Upper lobe of left lung (tissue), 6 donors: ENCODE data around the gene ABLIM3. TPM values are rescaled to one million over a fixed set of nuclear protein-coding genes. Genes with fewer than 3 reads are reported as not detected.

Source experiments
- ATAC-seq, 2 donors: fragments of 200-7000 bp; cut with Tn5 transposase; one replicate each; pipeline ENCODE4 v1.9.1; 2022; ENCODE audit warnings: mild to moderate bottlenecking in 2 of 2, moderate library complexity in 2 of 2; ENCODE audit not compliant: low FRiP score in 2 of 2
- DNase-seq, 2 donors: peaks; one replicate each; pipeline ENCODE4 v3.0.0-alpha.2; 2019 to 2020
- H3K27ac ChIP-seq, 4 donors: fragments of 200-600 bp; sonication (generic); one replicate each; pipeline ENCODE4 v1.5.1; 2016 to 2019
- H3K27me3 ChIP-seq, 4 donors: fragments of 200-600 bp; sonication (generic); one replicate each; pipeline ENCODE4 v1.5.1; 2017 to 2019
- H3K36me3 ChIP-seq, 4 donors: fragments of 200-600 bp; sonication (generic); one replicate each; pipeline ENCODE4 v1.5.1; 2016 to 2019
- H3K4me1 ChIP-seq, 4 donors: fragments of 200-600 bp; sonication (generic); one replicate each; pipeline ENCODE4 v1.5.1; 2018 to 2019
- H3K4me3 ChIP-seq, 4 donors: fragments of 200-600 bp; sonication (generic); one replicate each; pipeline ENCODE4 v1.5.1; 2017 to 2019; ENCODE audit warnings: mild to moderate bottlenecking in 2 of 4, moderate library complexity in 1 of 4
- H3K9me3 ChIP-seq, 4 donors: fragments of 200-600 bp; sonication (generic); one replicate each; pipeline ENCODE4 v1.5.1; 2018 to 2019
- CTCF ChIP-seq, 6 experiments: fragments of 450-650 bp in 4 of 6; fragments of 200-600 bp in 2 of 6; sonication (generic) in 2 of 6; IDR thresholded peaks; one replicate each; pipeline ENCODE4 v1.5.1; 2016 to 2019; ENCODE audit warnings: antibody characterized with exemption in 6 of 6
- EP300 ChIP-seq, 4 donors: sonication (generic); formaldehyde crosslinking; IDR thresholded peaks; one replicate each; pipeline ENCODE4 v1.5.1; 2017; ENCODE audit warnings: antibody characterized with exemption in 4 of 4, control low read depth in 2 of 4
- POLR2A ChIP-seq, 4 donors: fragments of 450-650 bp; IDR thresholded peaks; one replicate each; pipeline ENCODE4 v1.5.1; 2016 to 2017; ENCODE audit warnings: antibody characterized with exemption in 4 of 4, mild to moderate bottlenecking in 2 of 4
- POLR2AphosphoS5 ChIP-seq, 2 donors: sonication (generic); formaldehyde crosslinking; IDR thresholded peaks; one replicate each; pipeline ENCODE4 v1.5.1; 2017; ENCODE audit warnings: antibody characterized with exemption in 2 of 2
- WGBS, 2 donors: methylation state at CpG; one replicate each; pipeline ENCODE4 v1.1.5; 2017 to 2018; 5-methylcytosine and 5-hydroxymethylcytosine counted together
- total RNA-seq, 6 donors: library from RNA; depleted of rRNA in 4 of 6; stranded (reverse); fragments of >200 nt in 4 of 6; gene quantifications; one replicate each; pipeline versions ENCODE4 v1.1.0 to v1.2.1, GENCODE V29; 2016 to 2021
- donor health status: DM: no; HTN: no; CAD: no; lungs with moderate emphysema.
- donor health status: DM: no; HTN: yes; CAD: no; lungs with severe emphysema.

Gene ABLIM3
- total RNA-seq, 6 donors from 2014 or later = 7.2 to 38.0 (median 21.0) TPM

DNA sequence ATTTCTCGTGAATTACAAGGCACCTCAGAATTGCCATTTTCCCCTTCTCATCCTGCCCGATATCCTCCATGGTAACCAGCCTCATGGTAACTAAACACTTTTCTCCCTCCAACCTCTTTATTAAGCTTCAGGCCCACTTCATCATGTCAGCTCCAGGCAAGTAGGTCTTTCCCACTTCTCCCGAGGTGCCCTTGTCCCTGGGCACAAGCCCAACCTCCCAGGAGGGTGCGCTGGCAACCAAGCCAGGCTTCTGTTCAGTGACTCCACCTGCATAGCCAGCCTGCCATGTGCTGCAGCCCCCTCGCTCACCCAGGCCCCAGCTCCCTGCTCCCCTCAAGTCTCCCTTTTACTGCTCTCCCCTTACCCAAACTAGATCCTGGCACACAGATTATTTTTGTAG is 83.0 kb downstream of the ABLIM3 start:
- DNase-seq = peak in 1 of 2 donors; percentile 44
- 73 to 83% methylated on average over 5 of the region's 5 CpGs for WGBS, 2 donors
- no peak for TF ChIP-seq EP300 (IDR thresholded peaks at IDR 0.05)
- TF ChIP-seq CTCF (IDR thresholded peaks at IDR 0.05) = no peak
- no peak for TF ChIP-seq POLR2AphosphoS5 (IDR thresholded peaks at IDR 0.05)
- TF ChIP-seq POLR2A (IDR thresholded peaks at IDR 0.05) = no peak
- Histone ChIP-seq H3K4me3 (no peak overlapping the region), H3K9me3 (no peaks in the 10 kb centered on the region), H3K27ac (no peak overlapping the region), H3K27me3 (no peaks in the 10 kb centered on the region), H3K4me1 (peaks cover 23 to 44% (median 34%) of the 10 kb centered on the region in 4 donors), H3K36me3 (no peaks in the 10 kb centered on the region)
- ATAC-seq = no peak

DNA sequence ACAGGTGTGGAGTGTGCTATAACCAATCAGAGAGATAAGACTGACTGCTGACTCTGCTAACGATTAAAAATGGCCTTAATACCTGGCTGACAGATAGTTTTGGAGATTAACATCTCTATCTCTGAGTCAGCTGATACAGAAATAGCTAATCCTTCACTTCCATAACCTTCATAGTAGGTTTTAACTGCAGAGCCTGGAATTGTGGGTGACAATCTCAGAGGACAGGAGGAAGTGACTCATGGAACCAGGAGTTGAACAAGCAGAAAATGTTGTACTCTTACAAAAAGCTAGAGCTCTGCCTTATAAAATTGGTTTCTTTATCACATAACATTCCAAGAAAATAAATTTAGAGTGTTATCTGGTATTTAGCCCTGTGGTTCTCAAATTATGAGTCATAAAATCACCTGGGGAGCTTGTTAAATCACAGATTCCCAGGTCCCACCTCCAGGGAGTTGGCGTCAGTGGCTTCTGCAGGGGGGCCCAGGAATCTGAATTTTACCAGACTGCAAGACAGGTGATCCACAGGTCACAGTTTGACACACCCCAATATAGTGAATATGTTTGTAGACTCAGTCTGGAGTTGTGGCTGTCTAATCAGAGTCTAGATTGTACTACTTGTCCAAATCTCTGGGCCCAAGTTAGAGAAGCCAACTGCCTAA is 86.0 kb downstream of the ABLIM3 start:
- ATAC-seq (no peak), DNase-seq (no peak)
- Histone ChIP-seq H3K9me3 (no peaks in the 10 kb centered on the region), H3K36me3 (peaks cover 0 to 3% (median 0%) of the 10 kb centered on the region in 4 donors), H3K4me1 (peaks cover 15 to 33% (median 22%) of the 10 kb centered on the region in 4 donors), H3K4me3 (no peak overlapping the region), H3K27me3 (no peaks in the 10 kb centered on the region), H3K27ac (peak overlapping the region in 1 of 4 donors; percentile 1)
- no peak for TF ChIP-seq POLR2A (IDR thresholded peaks at IDR 0.05)
- no peak for TF ChIP-seq EP300 (IDR thresholded peaks at IDR 0.05)
- TF ChIP-seq POLR2AphosphoS5 (IDR thresholded peaks at IDR 0.05) = no peak
- no peak for TF ChIP-seq CTCF (IDR thresholded peaks at IDR 0.05)
- WGBS, 2 donors = 83 to 95% methylated on average over 2 of the region's 2 CpGs

DNA sequence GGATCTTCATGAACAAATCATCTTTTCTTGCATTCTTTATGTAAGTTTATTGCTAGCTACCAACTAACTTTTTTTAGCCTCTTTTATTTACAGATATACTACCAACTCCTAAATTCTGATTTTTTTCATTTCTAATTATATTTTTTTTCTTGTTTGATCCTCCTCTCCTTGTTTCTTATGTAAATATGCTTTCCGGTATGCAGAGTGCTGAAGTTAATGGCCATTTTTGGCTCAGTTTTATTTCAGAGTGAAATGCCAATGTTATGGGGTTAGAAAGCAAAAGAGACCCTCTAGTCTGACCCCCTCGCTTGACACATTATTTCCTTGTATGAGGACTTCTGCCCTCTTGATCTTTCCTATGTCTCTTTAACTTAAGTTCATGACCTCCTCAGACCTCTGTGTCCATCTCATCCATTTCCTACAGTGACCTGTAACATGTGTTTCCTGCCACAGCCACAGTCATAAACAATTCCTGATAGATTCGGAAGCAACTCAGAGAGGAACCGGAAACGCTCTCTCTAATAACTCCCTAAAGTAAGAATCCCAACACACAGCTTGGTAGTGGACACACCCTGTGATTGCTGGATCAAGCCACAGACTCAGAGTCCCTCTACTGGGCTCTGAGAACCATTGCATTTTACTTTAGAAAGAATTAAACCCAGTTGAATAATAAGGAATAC is 87.5 kb downstream of the ABLIM3 start:
- no peaks in the 10 kb centered on the region for H3K9me3 ChIP-seq
- H3K27me3 ChIP-seq = no peaks in the 10 kb centered on the region
- peaks cover 0 to 10% (median 1%) of the 10 kb centered on the region in 4 donors for H3K36me3 ChIP-seq
- H3K4me3 ChIP-seq = no peak overlapping the region
- DNase-seq (peak in 1 of 2 donors; percentile 69), ATAC-seq (peak; percentile 88 to 96)
- peaks cover 14 to 27% (median 19%) of the 10 kb centered on the region in 4 donors for H3K4me1 ChIP-seq
- WGBS, 2 donors = 13 to 20% methylated on average over 5 of the region's 5 CpGs
- TF ChIP-seq EP300 (IDR thresholded peaks at IDR 0.05) = peak in 2 of 4 donors; percentile 65 to 75
- TF ChIP-seq POLR2A (IDR thresholded peaks at IDR 0.05) = no peak
- TF ChIP-seq CTCF (IDR thresholded peaks at IDR 0.05) = peak; percentile 71 to 86 (median 80)
- TF ChIP-seq POLR2AphosphoS5 (IDR thresholded peaks at IDR 0.05) = peak; percentile 77 to 89
- peak overlapping the region in 3 of 4 donors; percentile 14 to 54 (median 33) for H3K27ac ChIP-seq

DNA sequence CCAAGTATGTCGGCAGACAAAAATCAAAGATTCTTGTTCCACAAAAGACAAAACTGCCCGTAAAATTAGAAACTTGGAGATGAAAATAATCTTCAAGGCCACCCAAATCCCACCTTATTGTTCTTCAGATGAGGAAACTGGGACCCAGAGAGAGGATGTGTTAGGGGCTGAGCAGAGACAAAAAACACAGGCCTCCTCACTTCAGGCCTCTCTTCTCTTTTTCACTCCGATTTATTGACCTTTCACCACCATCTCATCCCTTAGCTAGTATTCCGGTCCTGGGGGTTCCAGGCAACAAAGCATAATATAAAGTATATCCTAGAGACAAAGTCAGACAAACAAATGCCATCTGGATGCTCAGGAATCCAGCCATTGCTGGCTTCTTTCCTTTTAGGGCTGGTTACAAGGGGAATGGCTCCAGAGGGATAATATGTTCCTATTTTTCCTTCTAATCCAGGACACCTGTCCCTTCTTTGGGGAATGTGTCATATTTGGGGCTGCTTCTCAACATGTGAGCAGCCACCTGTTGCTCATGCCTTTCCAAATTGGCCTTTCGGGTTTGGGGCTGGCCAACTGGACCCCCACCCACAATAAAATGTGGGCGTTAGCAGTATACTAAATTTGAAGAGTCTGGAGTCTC is 88.1 kb downstream of the ABLIM3 start:
- Histone ChIP-seq H3K4me3 (no peak overlapping the region), H3K9me3 (no peaks in the 10 kb centered on the region), H3K36me3 (peaks cover 0 to 15% (median 1%) of the 10 kb centered on the region in 4 donors), H3K4me1 (peaks cover 12 to 27% (median 19%) of the 10 kb centered on the region in 4 donors), H3K27me3 (no peaks in the 10 kb centered on the region), H3K27ac (peak overlapping the region in 1 of 4 donors; percentile 54)
- 44 to 48% methylated on average over 6 of the region's 6 CpGs for WGBS, 2 donors
- DNase-seq (no peak), ATAC-seq (no peak)
- TF ChIP-seq EP300 (IDR thresholded peaks at IDR 0.05) (no peak), CTCF (IDR thresholded peaks at IDR 0.05) (peak in 1 of 6 experiments; percentile 2), POLR2AphosphoS5 (IDR thresholded peaks at IDR 0.05) (no peak), POLR2A (IDR thresholded peaks at IDR 0.05) (no peak)
